Activated naive CD4-positive, alpha-beta T cell treated with Interleukin-2 at 50 U/mL for 16 hours (primary cell): Measurements from ENCODE around the gene TMBIM6.
"Not testable (repeated sequence)": the region's sequence is repeated elsewhere in the genome, so short reads cannot be mapped to it uniquely, and the experiment has no call there.

Source experiments
- DNase-seq: peaks from one replicate; pipeline ENCODE4 v3.0.0-alpha.2; 2020

Gene TMBIM6

GRCh38 chr12:49777800-49778748 lies 36.7 kb downstream of the TMBIM6 start:
- DNase-seq, result peak; percentile 82

- DNase-seq, result no peak
These were observed 38.2 kb downstream of the TMBIM6 start for GRCh38 chr12:49779581-49779980.

DNA sequence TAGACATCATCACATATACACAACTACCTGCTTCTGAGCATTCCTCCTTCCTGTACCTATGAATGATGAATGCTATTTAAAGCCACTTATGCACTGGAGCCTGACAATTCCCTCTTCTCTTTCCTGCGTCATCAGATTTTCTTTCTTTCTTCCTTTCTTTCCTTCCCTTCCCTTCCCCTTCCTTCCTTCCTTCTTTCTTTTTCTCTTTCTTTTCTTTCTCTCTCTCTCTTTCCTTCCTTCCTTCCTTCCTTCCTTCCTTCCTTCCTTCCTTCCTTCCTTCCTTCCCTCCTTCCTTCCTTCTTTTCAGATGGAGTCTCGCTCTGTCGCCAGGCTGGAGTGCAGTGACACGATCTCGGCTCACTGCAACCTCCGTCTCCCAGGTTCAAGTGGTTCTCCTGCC lies 39.6 kb downstream of the TMBIM6 start:
- not testable (repeated sequence) for DNase-seq

DNA sequence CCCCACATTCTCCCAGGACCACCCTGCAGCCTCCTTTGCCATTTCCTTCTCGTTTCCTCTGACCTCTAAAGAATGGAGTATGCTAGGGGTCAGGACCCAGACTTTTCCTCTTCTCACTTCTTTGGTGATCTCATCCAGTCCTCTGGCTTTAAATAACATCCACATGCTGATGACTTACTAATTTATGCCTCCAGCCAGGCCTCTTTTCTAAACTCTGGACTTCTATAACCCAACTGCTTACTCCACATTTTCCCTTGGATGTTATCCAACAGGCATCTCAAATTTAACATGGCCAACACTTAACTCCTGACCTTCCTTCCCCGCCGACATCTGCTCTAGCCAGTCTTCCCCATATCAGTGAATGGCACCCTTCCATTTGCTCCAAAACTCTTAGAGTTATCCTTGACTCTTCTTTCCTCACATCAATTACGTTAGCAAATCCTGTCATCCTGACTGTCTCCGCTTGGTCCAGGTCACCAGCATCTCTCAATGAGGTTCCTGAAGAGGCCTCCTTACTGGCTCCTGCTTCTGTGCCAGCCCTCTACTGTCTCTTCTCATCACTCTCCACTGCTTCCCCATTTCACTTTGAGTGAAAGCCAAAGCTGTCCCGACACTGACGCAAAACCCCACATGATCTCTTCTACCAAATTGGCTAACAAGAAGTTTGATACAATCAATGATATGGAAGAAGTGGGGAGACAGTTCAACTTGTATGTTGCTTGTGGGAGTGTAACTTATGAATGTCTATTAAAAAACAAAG lies 42.7 kb downstream of the TMBIM6 start:
- DNase-seq, result no peak

DNA sequence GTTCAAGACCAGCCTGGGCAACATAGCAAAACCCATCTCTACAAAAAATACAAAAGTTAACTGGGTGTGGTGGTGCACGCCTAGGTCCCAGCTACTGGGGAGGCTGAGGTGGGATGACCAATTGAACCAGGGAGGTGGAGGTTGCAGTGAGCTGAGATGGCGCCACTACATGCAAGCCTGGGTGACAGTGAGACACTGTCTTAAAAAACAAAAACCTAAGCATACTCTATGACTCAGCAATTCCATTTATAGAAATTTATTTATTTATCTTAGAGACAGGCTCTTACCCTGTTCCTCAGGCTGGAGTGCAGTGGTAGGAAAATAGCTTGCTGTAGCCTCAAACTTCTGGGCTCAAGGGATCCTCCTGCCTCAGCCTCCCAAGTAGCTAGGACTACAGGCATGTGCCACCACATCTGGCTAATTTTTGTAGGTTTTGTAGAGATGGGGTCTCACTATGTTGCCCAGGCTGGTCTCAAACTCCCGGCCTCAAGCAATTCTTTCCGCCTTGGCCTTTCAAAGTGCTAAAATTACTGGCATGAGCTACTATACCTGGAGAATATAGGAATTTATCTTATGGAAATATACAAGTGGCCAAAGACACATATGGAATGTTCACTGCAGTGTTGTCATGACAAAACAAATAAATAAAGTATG lies 43.5 kb downstream of the TMBIM6 start:
- DNase-seq, result no peak

DNA sequence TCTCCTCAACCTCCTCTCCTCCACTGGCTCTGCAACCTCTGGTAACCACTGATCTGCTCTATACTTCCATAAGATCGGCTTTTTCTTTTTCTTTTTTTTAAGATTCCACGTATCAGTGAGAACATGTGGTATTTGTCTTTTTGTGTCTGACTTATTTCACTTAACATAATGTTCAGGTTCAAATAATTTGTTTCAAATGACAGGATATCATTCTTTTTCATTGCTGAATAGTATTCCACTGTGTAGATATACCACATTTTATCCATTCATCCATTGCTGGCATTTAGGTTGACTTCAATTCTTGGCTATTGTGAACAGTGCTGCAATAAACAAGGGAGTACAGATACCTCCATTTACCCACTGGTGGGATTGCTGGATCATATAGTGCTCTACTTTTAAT lies 46.3 kb downstream of the TMBIM6 start:
- no peak for DNase-seq

GRCh38 chr12:49789992-49790391 lies 48.6 kb downstream of the TMBIM6 start:
- no peak for DNase-seq

DNA sequence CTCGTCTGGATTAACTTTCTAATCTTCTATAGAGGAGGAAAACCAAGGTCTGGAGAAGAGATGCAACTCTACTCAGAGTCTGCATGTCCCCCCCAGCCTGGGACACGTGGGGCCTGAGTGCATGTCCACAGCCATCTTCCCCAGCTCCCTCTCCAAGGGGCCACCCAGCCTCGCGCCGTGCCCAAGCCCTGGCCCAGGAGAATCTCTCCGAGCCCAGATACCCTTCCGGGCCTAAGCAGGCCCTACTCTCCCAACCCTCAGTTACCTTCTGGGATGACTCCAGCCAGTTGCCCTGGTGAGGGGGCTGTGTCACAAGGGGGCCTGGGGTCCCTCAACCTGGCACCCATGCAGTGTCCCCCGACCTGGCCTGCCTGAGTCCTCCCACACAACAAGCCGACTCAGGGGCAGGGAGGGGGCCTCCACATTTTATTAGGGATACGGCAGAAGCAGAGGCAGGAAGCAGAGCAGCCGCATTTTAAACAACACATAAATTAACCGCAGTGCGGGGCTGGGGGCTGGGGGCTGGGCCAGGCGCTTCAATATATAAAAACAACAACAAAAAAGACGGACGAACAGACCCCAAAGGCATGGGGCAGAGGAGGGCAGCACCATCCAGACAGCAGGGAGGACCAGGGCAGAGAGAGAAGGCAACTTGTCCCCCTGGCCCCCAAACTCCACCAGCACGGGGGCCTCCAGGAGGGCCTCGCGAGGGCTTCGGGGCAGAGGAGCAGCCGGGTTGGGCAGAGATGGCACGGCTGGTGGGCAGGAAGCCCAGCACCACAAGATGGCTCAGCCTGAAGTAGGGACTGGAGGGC lies 49.6 kb downstream of the TMBIM6 start:
- no peak for DNase-seq

- DNase-seq, result no peak
These were observed 50.3 kb downstream of the TMBIM6 start for GRCh38 chr12:49791700-49792099.

GRCh38 chr12:49792181-49792970 lies 51.0 kb downstream of the TMBIM6 start:
- DNase-seq, result no peak

DNA sequence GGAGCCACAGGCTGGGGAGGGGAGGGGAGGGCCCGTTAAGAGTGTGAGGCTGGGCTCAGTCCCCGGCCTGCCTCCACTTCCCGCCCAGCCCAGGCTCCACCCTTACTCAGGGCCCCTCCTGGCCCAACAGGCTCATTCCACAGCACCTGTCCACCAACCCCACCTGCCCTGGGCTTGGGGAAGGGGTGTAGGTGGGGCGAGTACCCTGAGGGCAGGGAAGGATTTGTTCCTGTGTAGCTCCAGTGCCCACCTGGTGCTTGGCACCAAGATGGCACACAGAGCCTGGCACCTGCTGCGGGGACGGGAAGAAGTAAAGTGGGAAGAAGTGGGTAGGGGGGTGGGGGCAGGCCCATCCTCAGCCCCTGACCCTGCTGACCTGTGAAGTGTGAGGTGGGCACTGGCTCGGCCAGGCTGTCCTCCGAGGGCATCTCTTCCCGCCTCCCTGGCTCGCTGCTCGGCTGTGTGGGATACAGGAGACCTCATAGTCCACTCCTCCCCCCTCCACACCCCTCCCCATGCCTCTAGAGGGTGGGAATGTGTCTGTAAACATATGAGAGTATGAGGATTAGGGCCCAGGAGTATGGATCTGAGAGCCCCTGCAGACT lies 51.7 kb downstream of the TMBIM6 start:
- no peak for DNase-seq

- no peak for DNase-seq
These were observed 52.3 kb downstream of the TMBIM6 start for GRCh38 chr12:49793620-49794019.

- no peak for DNase-seq
These were observed 52.7 kb downstream of the TMBIM6 start for GRCh38 chr12:49794021-49794420.

DNA sequence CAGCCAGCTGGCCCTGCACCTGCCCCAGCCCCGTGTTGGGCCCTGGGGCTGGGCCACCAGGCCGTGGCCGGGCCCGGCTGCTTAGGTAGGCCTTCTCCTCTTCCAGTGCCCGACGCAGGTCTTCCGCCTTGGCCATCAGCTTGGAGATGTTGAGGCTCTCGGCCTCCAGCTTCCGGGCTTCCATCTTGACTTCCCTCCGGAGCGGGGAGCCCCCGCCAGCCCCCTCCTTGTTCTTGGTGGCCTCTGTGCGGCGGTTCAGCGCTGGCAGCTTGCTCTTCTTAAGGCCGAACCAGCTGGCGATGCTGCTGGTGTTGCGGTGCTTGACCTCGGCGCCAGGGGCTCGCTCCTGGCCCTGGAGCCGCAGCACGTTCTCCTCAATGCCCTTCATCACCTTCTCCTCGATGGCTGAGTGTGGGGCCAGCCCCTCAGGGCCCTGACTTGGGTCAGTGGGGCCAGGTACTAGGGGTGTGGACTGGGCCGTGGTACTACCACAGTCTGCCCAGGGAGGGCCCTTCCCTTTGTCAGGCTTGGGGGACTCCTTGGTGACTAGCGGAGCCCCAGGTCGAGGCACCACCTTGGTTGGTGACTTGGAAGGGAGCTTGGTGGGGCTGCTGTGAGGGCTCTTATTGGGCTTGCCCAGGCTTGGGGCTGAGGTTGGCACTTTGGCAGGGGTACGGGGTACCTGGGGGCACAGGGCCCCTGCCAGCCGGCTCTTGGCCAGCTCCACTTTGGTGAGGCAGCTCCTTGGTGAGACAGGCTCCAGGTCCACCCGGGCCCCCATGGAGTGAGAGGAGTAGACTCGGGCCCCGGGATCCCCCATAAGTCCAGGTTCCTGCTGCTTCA lies 53.7 kb downstream of the TMBIM6 start:
- no peak for DNase-seq

- DNase-seq, result no peak
These were observed 54.3 kb downstream of the TMBIM6 start for GRCh38 chr12:49795654-49796105.

DNA sequence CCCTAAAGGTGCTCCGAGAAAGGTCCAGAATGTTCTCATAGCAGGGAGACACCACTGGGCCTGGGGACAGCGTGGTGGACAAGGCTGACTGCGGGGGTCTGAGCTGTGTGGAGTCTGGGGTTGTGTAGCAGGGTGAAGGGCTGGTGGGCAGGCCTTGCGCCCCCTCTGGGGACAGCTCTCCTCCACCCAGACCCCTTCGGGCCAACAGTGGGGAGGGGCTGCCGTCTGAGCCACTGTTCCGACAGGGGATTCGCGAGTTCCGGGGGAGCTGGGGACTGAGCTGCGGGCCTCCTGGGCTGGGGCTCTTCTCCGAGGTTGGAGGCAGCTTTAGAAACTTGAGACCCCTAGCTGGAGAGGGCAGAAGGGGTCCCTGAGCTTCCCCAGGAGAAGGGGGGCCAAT lies 54.8 kb downstream of the TMBIM6 start:
- no peak for DNase-seq

GRCh38 chr12:49796606-49797448 lies 55.5 kb downstream of the TMBIM6 start:
- no peak for DNase-seq

DNA sequence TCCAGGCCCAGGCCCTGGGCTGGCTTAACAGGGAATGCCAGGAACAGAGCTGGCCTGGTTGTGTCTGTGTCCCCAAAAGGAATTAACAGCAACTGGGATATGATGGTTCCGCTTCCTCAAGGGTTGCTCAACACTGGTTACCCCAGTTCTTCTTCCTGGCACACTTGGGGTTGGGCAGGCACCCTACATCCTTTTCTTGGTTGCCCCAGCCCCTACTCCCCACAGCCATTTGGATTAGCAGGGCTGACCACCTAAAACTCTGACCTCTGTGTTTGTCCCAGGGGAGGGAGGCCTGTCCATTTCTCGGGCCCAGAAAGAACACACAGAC lies 56.1 kb downstream of the TMBIM6 start:
- DNase-seq, result no peak

DNA sequence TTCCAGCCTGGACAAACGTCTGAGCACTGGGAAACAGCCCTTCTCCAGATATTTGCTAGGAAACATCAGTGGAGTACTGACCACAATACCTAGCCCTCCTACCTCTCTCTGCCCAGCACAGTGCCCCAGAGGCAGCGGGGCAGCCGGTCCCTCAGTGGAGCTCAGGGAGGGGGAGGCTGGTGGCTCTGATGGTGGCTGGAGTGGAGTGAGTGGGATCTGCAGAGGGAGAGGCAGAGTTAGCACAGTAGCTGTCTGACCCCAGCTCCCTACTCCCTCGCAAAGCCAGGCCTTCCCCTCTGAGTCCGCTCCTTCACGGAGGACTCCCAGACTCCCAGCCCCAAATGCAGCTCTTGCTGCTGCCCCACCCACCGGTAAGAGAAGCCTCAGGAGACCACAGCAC lies 56.9 kb downstream of the TMBIM6 start:
- no peak for DNase-seq
